IMR-90 (cell line): ENCODE measurements around the gene TIMM50. TPM values are rescaled to one million over a fixed set of nuclear protein-coding genes. Genes with fewer than 3 reads are reported as not detected.

Experiments used
- ATAC-seq: fragments of 200-7000 bp; cut with Tn5 transposase; 2 replicates; pipeline ENCODE4 v1.9.1; 2020; ENCODE audit warnings: low read depth, mild to moderate bottlenecking, moderate library complexity
- BruUV-seq: library from RNA; stranded (reverse); fragments of 400-500 nt; replicated peaks from 2 replicates; lab custom pipeline; 2021; lab: Mats Ljungman, UMichigan
- CTCF ChIA-PET: fragments of 300-600 bp; formaldehyde crosslinking; extraction: SDS; loops from one replicate; lab custom pipeline; 2021; ENCODE audit warnings: antibody characterized with exemption; lab: Yijun Ruan, JAX
- POLR2A ChIA-PET: fragments of 300-600 bp; sonication (Branson Sonifier 250); formaldehyde crosslinking; loops from one replicate; lab custom pipeline; 2022; ENCODE audit warnings: antibody characterized with exemption; ENCODE audit not compliant: unreplicated experiment; lab: Charles Lee
- DNase-seq: peaks from one replicate; pipeline ENCODE4 v3.0.0; 2013
- H2AFZ ChIP-seq: replicated peaks from 2 replicates; pipeline ENCODE3; 2013; ENCODE audit warnings: low read length, mild to moderate bottlenecking; ENCODE audit not compliant: poor library complexity
- H2AK5ac ChIP-seq: 2 replicates; pipeline ENCODE4 v1.6.1; 2013; ENCODE audit warnings: low read depth, low read length, inconsistent platforms
- H2AK9ac ChIP-seq: replicated peaks from 2 replicates; pipeline ENCODE3; 2013; ENCODE audit warnings: mild to moderate bottlenecking, low read depth, low read length, moderate library complexity; ENCODE audit not compliant: poor library complexity
- H2BK120ac ChIP-seq: 2 replicates; pipeline ENCODE4 v1.6.1; 2013; ENCODE audit warnings: low read depth, low read length, inconsistent platforms
- H2BK15ac ChIP-seq: 3 replicates; pipeline ENCODE4 v1.6.1; 2013; ENCODE audit warnings: low read depth, low read length, inconsistent platforms
- H2BK20ac ChIP-seq: 2 replicates; pipeline ENCODE4 v1.6.1; 2013; ENCODE audit warnings: low read depth, mild to moderate bottlenecking, inconsistent platforms, low read length, moderate library complexity
- H2BK5ac ChIP-seq: 2 replicates; pipeline ENCODE4 v1.6.1; 2013; ENCODE audit warnings: mild to moderate bottlenecking, low read depth, low read length, inconsistent platforms; ENCODE audit not compliant: poor library complexity, severe bottlenecking
- H3K14ac ChIP-seq: replicated peaks from 2 replicates; pipeline ENCODE4 v1.6.1; 2013; ENCODE audit warnings: low read depth, low read length, inconsistent platforms
- H3K18ac ChIP-seq: 2 replicates; pipeline ENCODE4 v1.6.1; 2013; ENCODE audit warnings: low read depth, low read length, control low read depth
- H3K23ac ChIP-seq: 2 replicates; pipeline ENCODE4 v1.6.1; 2013; ENCODE audit warnings: low read depth, low read length, inconsistent platforms
- H3K27ac ChIP-seq: 2 replicates; pipeline ENCODE4 v1.5.1; 2013; ENCODE audit warnings: mild to moderate bottlenecking, control low read depth, low read length; ENCODE audit not compliant: insufficient read depth
- H3K27me3 ChIP-seq: 2 replicates; pipeline ENCODE4 v1.6.1; 2013; ENCODE audit warnings: low read length; ENCODE audit not compliant: control insufficient read depth, insufficient read depth
- H3K36me3 ChIP-seq: 2 replicates; pipeline ENCODE4 v1.6.1; 2013; ENCODE audit warnings: low read length, mixed read lengths; ENCODE audit not compliant: control insufficient read depth, insufficient read depth
- H3K4ac ChIP-seq: 2 replicates; pipeline ENCODE4 v1.6.1; 2013; ENCODE audit warnings: low read depth, low read length, inconsistent platforms
- H3K4me1 ChIP-seq: 2 replicates; pipeline ENCODE4 v1.6.1; 2013; ENCODE audit warnings: low read length, mixed read lengths; ENCODE audit not compliant: control insufficient read depth, insufficient read depth
- H3K4me2 ChIP-seq: 2 replicates; pipeline ENCODE4 v1.6.1; 2013; ENCODE audit warnings: low read depth, mild to moderate bottlenecking, control low read depth, low read length, moderate library complexity
- H3K4me3 ChIP-seq: 2 replicates; pipeline ENCODE4 v1.5.1; 2013; ENCODE audit warnings: low read depth, mild to moderate bottlenecking, control low read depth, low read length, moderate library complexity; ENCODE audit not compliant: insufficient read depth
- H3K56ac ChIP-seq: 2 replicates; pipeline ENCODE4 v1.6.1; 2013; ENCODE audit warnings: low read length, inconsistent platforms; ENCODE audit not compliant: insufficient read depth; ENCODE audit errors: extremely low read depth
- H3K79me1 ChIP-seq, 2 experiments: 2 replicates each; pipeline ENCODE4 v1.6.1; 2013; ENCODE audit warnings: low read length in 2 of 2, inconsistent platforms in 1 of 2, low read depth in 1 of 2
- H3K9ac ChIP-seq: 2 replicates; pipeline ENCODE4 v1.6.1; 2013; ENCODE audit warnings: low read depth, low read length, control low read depth
- H3K9me1 ChIP-seq: 2 replicates; pipeline ENCODE4 v1.6.1; 2013; ENCODE audit warnings: low read length, inconsistent platforms; ENCODE audit not compliant: insufficient read depth
- H3K9me3 ChIP-seq: 2 replicates; pipeline ENCODE4 v1.6.1; 2013; ENCODE audit warnings: low read length; ENCODE audit not compliant: control insufficient read depth, insufficient read depth
- H4K20me1 ChIP-seq: 2 replicates; pipeline ENCODE4 v1.6.1; 2013; ENCODE audit warnings: low read length, inconsistent platforms; ENCODE audit not compliant: insufficient read depth
- H4K5ac ChIP-seq: 2 replicates; pipeline ENCODE4 v1.6.1; 2013; ENCODE audit warnings: mild to moderate bottlenecking, low read depth, low read length, control low read depth
- H4K8ac ChIP-seq, 2 experiments: 2 replicates each; pipeline ENCODE4 v1.6.1; 2013; ENCODE audit warnings: low read depth in 2 of 2, low read length in 2 of 2, control low read depth in 1 of 2, inconsistent platforms in 1 of 2
- H4K91ac ChIP-seq: 2 replicates; pipeline ENCODE4 v1.6.1; 2013; ENCODE audit warnings: low read depth, low read length, inconsistent platforms; ENCODE audit not compliant: insufficient read depth
- BHLHE40 ChIP-seq: fragments of 150-350 bp; IDR thresholded peaks from 2 replicates; pipeline ENCODE4 v1.6.1; 2016; ENCODE audit warnings: mild to moderate bottlenecking, low read depth, low read length
- CEBPB ChIP-seq: IDR thresholded peaks from 2 replicates; pipeline ENCODE4 v1.6.1; 2012; ENCODE audit warnings: low read depth, low read length, improper control_type of control experiment
- CHD1 ChIP-seq: IDR thresholded peaks from 2 replicates; pipeline ENCODE4 v1.6.1; 2012; ENCODE audit warnings: low read depth, low read length, improper control_type of control experiment
- CTCF ChIP-seq: conservative IDR thresholded peaks from 2 replicates; pipeline ENCODE4 v1.5.1; 2012; ENCODE audit warnings: mild to moderate bottlenecking, low read depth, low read length, improper control_type of control experiment
- ELK1 ChIP-seq: fragments of 150-350 bp; IDR thresholded peaks from 2 replicates; pipeline ENCODE4 v1.6.1; 2016; ENCODE audit warnings: low read depth, mild to moderate bottlenecking, low read length, moderate library complexity, borderline replicate concordance
- FOS ChIP-seq: fragments of 150-350 bp; IDR thresholded peaks from 2 replicates; pipeline ENCODE4 v1.6.1; 2016; ENCODE audit warnings: low read depth, low read length
- MAFK ChIP-seq: IDR thresholded peaks from 2 replicates; pipeline ENCODE4 v1.6.1; 2012; ENCODE audit warnings: low read depth, low read length, improper control_type of control experiment
- MAZ ChIP-seq: IDR thresholded peaks from 2 replicates; pipeline ENCODE4 v1.6.1; 2012; ENCODE audit warnings: low read depth, mild to moderate bottlenecking, low read length, improper control_type of control experiment, moderate library complexity, borderline replicate concordance
- MXI1 ChIP-seq: IDR thresholded peaks from 2 replicates; pipeline ENCODE4 v1.6.1; 2012; ENCODE audit warnings: low read depth, mild to moderate bottlenecking, low read length, moderate library complexity, borderline replicate concordance
- NFE2L2 ChIP-seq: fragments of 150-350 bp; IDR thresholded peaks from 2 replicates; pipeline ENCODE4 v1.6.1; 2016; ENCODE audit warnings: low read depth, mild to moderate bottlenecking, low read length
- POLR2A ChIP-seq: IDR thresholded peaks from 2 replicates; pipeline ENCODE4 v1.6.1; 2012; ENCODE audit warnings: mild to moderate bottlenecking, low read depth, low read length
- RAD21 ChIP-seq: IDR thresholded peaks from 2 replicates; pipeline ENCODE4 v1.6.1; 2012; ENCODE audit warnings: low read length, improper control_type of control experiment
- RCOR1 ChIP-seq: IDR thresholded peaks from 2 replicates; pipeline ENCODE4 v1.6.1; 2012; ENCODE audit warnings: mild to moderate bottlenecking, low read length, improper control_type of control experiment; ENCODE audit not compliant: insufficient replicate concordance
- RFX5 ChIP-seq: IDR thresholded peaks from 2 replicates; pipeline ENCODE4 v1.8.0; 2012; ENCODE audit warnings: low read depth, mild to moderate bottlenecking, low read length, moderate library complexity
- SMC3 ChIP-seq: fragments of 150-350 bp; IDR thresholded peaks from 2 replicates; pipeline ENCODE4 v1.6.1; 2016; ENCODE audit warnings: low read depth, mild to moderate bottlenecking, antibody characterized with exemption, low read length, moderate library complexity
- USF2 ChIP-seq: fragments of 150-350 bp; IDR thresholded peaks from 2 replicates; pipeline ENCODE4 v1.6.1; 2017; ENCODE audit warnings: mild to moderate bottlenecking, antibody characterized with exemption, low read length, low read depth
- WGBS, 2 experiments: methylation state at CpG; one replicate each; pipeline versions ENCODE4 v1.1.5 to v1.1.7; 2013; ENCODE audit warnings: missing lambda C conversion rate in 2 of 2; ENCODE audit not compliant: insufficient read length in 1 of 2; ENCODE audit errors: extremely low coverage in 2 of 2; 5-methylcytosine and 5-hydroxymethylcytosine counted together
- dilution Hi-C: fragments of 300-500 bp; cut with HindIII; formaldehyde crosslinking; loops from one replicate; pipeline ENCODE4 v1.14.3; 2018; ENCODE audit warnings: low sequenced_read_pairs; ENCODE audit not compliant: unreplicated experiment
- in situ Hi-C: fragments of 300-500 bp; cut with MboI; formaldehyde crosslinking; loops from 3 replicates; pipeline ENCODE4 v1.14.3; 2019; ENCODE audit warnings: low sequenced_read_pairs, inconsistent platforms, mixed read lengths
- intact Hi-C: fragments of 100-400 bp; cut with micrococcal nuclease; formaldehyde crosslinking; loops from 2 replicates; pipeline ENCODE4 v1.10.0; 2022
- polyA plus RNA-seq, 3 experiments: library from polyadenylated mRNA; depleted of rRNA; stranded (reverse); fragments of >200 nt; gene quantifications; 2 replicates each; pipeline ENCODE4 v1.2.3, GENCODE V29; 2012; ENCODE audit warnings: low replicate concordance in 1 of 3
- total RNA-seq: library from RNA; depleted of rRNA; stranded (reverse); fragments of >200 nt; gene quantifications from 2 replicates; pipeline ENCODE4 v1.2.3, GENCODE V29; 2012

The TIMM50 gene
- total and polyA plus RNA-seq, 2 of the 4 experiments (the other 2 are of a cell fraction), result 52.0 to 76.8 TPM

- no peak overlapping the region for H3K23ac ChIP-seq
- H2BK120ac ChIP-seq, result no peak overlapping the region
- H2AK5ac ChIP-seq, result no peak overlapping the region
- H3K79me1 ChIP-seq, result no peaks in the 10 kb centered on the region; a peak in 1 of 4 replicates
- H3K9me1 ChIP-seq, result peaks cover 3% of the 10 kb centered on the region; the same call in 1 of the 2 replicates
- no TSS peak for BruUV-seq
- H3K9me3 ChIP-seq, result no peaks in the 10 kb centered on the region
- H3K27me3 ChIP-seq, result peaks cover 8% of the 10 kb centered on the region
- POLR2A ChIA-PET, result no interaction called here
- H3K4me1 ChIP-seq, result no peaks in the 10 kb centered on the region
- CTCF ChIA-PET, result no interaction called here
- no peak overlapping the region for H4K8ac ChIP-seq
- H3K9ac ChIP-seq, result no peak overlapping the region
- ATAC-seq (no peak), DNase-seq (no peak)
- no peak overlapping the region for H2BK15ac ChIP-seq
- H3K36me3 ChIP-seq, result peaks cover 29% of the 10 kb centered on the region
- no peak overlapping the region for H3K27ac ChIP-seq
- WGBS, 2 experiments, result no CpG with 5 or more reads among the region's 3 CpGs
- no peak overlapping the region for H2BK20ac ChIP-seq
- H2AFZ ChIP-seq, result no peak overlapping the region
- H4K5ac ChIP-seq, result no peak overlapping the region
- no peak overlapping the region for H3K14ac ChIP-seq
- dilution Hi-C loops, result no loop called here
- H3K4me3 ChIP-seq, result no peak overlapping the region
- no peak for TF ChIP-seq NFE2L2
- TF ChIP-seq POLR2A, result no peak
- TF ChIP-seq RAD21, result no peak
- no peak for TF ChIP-seq MAZ
- TF ChIP-seq MAFK, result no peak
- TF ChIP-seq BHLHE40, result no peak
- no peak for TF ChIP-seq RFX5
- TF ChIP-seq SMC3, result no peak
- no peak for TF ChIP-seq CTCF
- TF ChIP-seq ELK1, result no peak
- no peak for TF ChIP-seq CEBPB
- no peak for TF ChIP-seq FOS
- TF ChIP-seq USF2, result no peak
- no peak for TF ChIP-seq MXI1
- no peak for TF ChIP-seq RCOR1
- TF ChIP-seq CHD1, result no peak
- H4K91ac ChIP-seq, result no peak overlapping the region
- H4K20me1 ChIP-seq, result no peaks in the 10 kb centered on the region
- intact Hi-C loops, result no loop called here
- H3K18ac ChIP-seq, result no peak overlapping the region
- H2BK5ac ChIP-seq, result no peak overlapping the region
- no peak overlapping the region for H2AK9ac ChIP-seq
- no peak overlapping the region for H3K4me2 ChIP-seq
- H3K4ac ChIP-seq, result no peak overlapping the region
- H3K56ac ChIP-seq, result no peak overlapping the region
- in situ Hi-C loops, result no loop called here
Observed at GRCh38 chr19:39492788-39493187, 12.2 kb downstream of the TIMM50 start.
